AG09309 (cell line): ENCODE measurements around the gene EXOC4.
"Not testable (repeated sequence)": the region's sequence is repeated elsewhere in the genome, so short reads cannot be mapped to it uniquely, and the experiment has no call there.

Experiments used
- DNase-seq: peaks from one replicate; pipeline ENCODE4 v3.0.0-alpha.2; 2010; ENCODE audit warnings: low read depth
- H3K4me3 ChIP-seq: 2 replicates; pipeline ENCODE4 v1.5.1; 2011; ENCODE audit warnings: mild to moderate bottlenecking, low read depth, low read length, moderate library complexity; ENCODE audit not compliant: control insufficient read depth
- CTCF ChIP-seq: IDR thresholded peaks from 2 replicates; pipeline ENCODE4 v1.5.1; 2011; ENCODE audit warnings: mild to moderate bottlenecking, low read depth, low read length, inconsistent platforms; ENCODE audit not compliant: insufficient read depth, control insufficient read depth; ENCODE audit errors: missing control alignments

The EXOC4 gene

GRCh38 chr7:134071355-134072331 is 818.8 kb downstream of the EXOC4 start:
- TF ChIP-seq CTCF = no peak
- DNase-seq = no peak
- no peak overlapping the region for H3K4me3 ChIP-seq

- DNase-seq = no peak
- TF ChIP-seq CTCF = no peak
Observed at GRCh38 chr7:134073276-134073675, 820.4 kb downstream of the EXOC4 start.

GRCh38 chr7:134075799-134076198 is 822.9 kb downstream of the EXOC4 start:
- H3K4me3 ChIP-seq = no peak overlapping the region
- no peak for TF ChIP-seq CTCF
- DNase-seq = no peak

More at GRCh38 chr7:134073276-134073675, 820.4 kb downstream of the EXOC4 start:
- H3K4me3 ChIP-seq = no peak overlapping the region

- H3K4me3 ChIP-seq, DNase-seq: not testable (repeated sequence)
Observed at GRCh38 chr7:134077560-134077959, 824.7 kb downstream of the EXOC4 start.

GRCh38 chr7:134078991-134079390 is 826.1 kb downstream of the EXOC4 start:
- no peak overlapping the region for H3K4me3 ChIP-seq
- DNase-seq = no peak
- no peak for TF ChIP-seq CTCF

- no peak overlapping the region for H3K4me3 ChIP-seq
- TF ChIP-seq CTCF = no peak
Observed at GRCh38 chr7:134081695-134082094, 828.8 kb downstream of the EXOC4 start.

GRCh38 chr7:134083766-134084487 is 831.0 kb downstream of the EXOC4 start:
- H3K4me3 ChIP-seq = no peak overlapping the region
- TF ChIP-seq CTCF = no peak
- DNase-seq = peak; percentile 3

More at GRCh38 chr7:134081695-134082094, 828.8 kb downstream of the EXOC4 start:
- no peak for DNase-seq
